ENCODE results near the gene TERB1. TPM values are rescaled to one million over a fixed set of nuclear protein-coding genes. Genes with fewer than 3 reads are reported as not detected.

TERB1 gene
- polyA plus RNA-seq, 4 donors = 0.04 TPM; not detected in 3

DNA sequence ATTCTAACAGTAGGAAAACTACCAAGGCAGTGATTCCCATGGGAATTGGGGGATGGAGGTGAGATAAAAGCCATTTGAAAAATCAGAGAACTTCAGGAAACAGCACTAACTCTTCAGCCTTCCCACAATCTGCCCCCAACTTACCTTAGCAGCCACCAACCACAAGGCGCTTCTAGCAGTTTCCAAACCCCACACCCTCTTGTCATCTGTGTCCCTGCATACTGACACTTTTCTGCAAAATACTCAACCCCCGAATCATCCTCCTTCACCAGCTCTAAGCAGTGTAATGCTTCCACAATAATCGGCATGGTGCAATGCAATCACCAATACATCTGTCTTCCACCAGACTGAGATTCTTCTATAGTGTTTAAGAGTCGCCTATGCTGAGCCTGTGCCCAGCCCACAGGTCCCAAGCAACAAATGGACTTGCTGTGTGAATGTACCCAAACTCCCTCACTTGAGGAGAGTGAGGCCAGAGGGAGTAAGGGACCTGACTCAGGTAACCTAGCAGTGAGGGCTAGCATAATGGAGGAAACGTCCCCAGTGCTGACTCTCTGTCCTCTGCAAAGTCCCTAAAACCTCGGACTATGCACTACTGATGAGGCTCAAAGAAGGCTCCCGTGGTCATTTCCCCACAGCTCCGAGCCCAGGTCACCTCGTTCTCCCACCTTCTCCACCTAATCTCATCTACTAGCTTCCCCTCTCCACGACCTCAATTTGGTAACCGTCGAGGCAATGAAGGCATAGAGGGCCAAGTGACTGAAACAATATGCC, 50.9 kb downstream of the TERB1 start:
- DNase-seq (peak in 1 of 2 donors; percentile 16), FAIRE-seq (no peak)
- no peaks in the 10 kb centered on the region for H3K9me3 ChIP-seq (ENCODE audit: control insufficient read depth in 2 of 2, insufficient read depth in 1 of 2, low read depth in 1 of 2, low read length in 1 of 2)
- no peaks in the 10 kb centered on the region for H3K27me3 ChIP-seq (ENCODE audit: control insufficient read depth in 3 of 3, insufficient read depth in 3 of 3, low read length in 3 of 3)
- 6 to 14% (median 7%) methylated on average over 12 of the region's 12 CpGs for WGBS, 3 donors
- H3K27ac ChIP-seq (ENCODE audit: low read depth in 1 of 3, low read length in 2 of 3) = peak overlapping the region in 2 of 3 donors; percentile 80 to 99
- peaks cover 6 to 27% (median 12%) of the 10 kb centered on the region in 3 donors for H3K36me3 ChIP-seq (ENCODE audit: control insufficient read depth in 3 of 3, insufficient read depth in 2 of 3, low read depth in 1 of 3, low read length in 3 of 3)
- H3K4me3 ChIP-seq (ENCODE audit: low read depth in 1 of 3, low read length in 3 of 3) = peak overlapping the region; percentile 76 to 96 (median 80)
- H3K4me1 ChIP-seq (ENCODE audit: control insufficient read depth in 3 of 3, insufficient read depth in 2 of 3, low read depth in 1 of 3, low read length in 2 of 3) = peaks cover 5 to 10% (median 7%) of the 10 kb centered on the region in 3 donors

DNA sequence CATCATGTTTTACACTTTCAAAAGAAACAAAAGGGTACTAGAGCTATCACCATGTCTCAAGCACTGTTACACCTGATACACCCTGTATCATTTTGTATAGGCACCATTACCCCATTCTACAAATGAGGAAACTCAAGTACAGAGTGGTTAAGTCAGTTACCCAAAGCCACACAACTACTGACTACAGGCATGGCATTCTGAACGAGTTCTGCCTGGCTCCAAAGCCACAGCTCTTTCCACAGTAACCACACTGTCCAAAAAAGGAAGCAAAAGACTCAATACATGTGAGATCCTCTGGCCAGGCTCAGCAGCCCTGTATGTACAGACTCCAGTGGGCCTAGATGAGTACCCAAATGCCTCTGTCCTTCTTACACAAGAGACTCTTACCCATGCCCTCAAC, 54.7 kb downstream of the TERB1 start:
- Histone ChIP-seq H3K4me3 (ENCODE audit: low read depth in 1 of 3, low read length in 3 of 3) (no peak overlapping the region), H3K9me3 (ENCODE audit: control insufficient read depth in 2 of 2, insufficient read depth in 1 of 2, low read depth in 1 of 2, low read length in 1 of 2) (no peaks in the 10 kb centered on the region), H3K4me1 (ENCODE audit: control insufficient read depth in 3 of 3, insufficient read depth in 2 of 3, low read depth in 1 of 3, low read length in 2 of 3) (peaks cover 7 to 17% (median 7%) of the 10 kb centered on the region in 3 donors), H3K36me3 (ENCODE audit: control insufficient read depth in 3 of 3, insufficient read depth in 2 of 3, low read depth in 1 of 3, low read length in 3 of 3) (peaks cover 14 to 53% (median 15%) of the 10 kb centered on the region in 3 donors), H3K27me3 (ENCODE audit: control insufficient read depth in 3 of 3, insufficient read depth in 3 of 3, low read length in 3 of 3) (no peaks in the 10 kb centered on the region), H3K27ac (ENCODE audit: low read depth in 1 of 3, low read length in 2 of 3) (no peak overlapping the region)
- WGBS, 3 donors = 35 to 60% (median 41%) methylated on average over 1 of the region's 1 CpG
- FAIRE-seq = no peak
- DNase-seq = no peak

DNA sequence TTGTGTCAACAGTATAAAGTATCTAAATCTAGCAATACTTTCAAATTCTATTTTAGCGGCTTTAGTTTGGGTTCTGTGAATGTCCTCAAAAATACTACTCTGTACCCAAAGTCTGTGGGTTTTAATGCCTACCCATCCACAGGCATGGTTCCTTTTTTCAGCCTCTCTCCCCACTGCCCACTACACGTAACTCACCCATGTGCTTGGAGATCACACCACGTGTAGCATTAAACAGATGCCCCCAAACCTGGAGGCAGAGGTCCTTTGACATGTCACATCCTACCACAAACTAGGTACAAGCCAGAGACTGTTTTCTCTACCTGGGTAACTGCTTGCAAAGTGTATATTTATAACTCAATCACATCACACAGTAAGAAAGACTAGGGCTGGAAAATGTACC, 55.3 kb downstream of the TERB1 start:
- H3K36me3 ChIP-seq (ENCODE audit: control insufficient read depth in 3 of 3, insufficient read depth in 2 of 3, low read depth in 1 of 3, low read length in 3 of 3) = peaks cover 14 to 57% (median 15%) of the 10 kb centered on the region in 3 donors

DNA sequence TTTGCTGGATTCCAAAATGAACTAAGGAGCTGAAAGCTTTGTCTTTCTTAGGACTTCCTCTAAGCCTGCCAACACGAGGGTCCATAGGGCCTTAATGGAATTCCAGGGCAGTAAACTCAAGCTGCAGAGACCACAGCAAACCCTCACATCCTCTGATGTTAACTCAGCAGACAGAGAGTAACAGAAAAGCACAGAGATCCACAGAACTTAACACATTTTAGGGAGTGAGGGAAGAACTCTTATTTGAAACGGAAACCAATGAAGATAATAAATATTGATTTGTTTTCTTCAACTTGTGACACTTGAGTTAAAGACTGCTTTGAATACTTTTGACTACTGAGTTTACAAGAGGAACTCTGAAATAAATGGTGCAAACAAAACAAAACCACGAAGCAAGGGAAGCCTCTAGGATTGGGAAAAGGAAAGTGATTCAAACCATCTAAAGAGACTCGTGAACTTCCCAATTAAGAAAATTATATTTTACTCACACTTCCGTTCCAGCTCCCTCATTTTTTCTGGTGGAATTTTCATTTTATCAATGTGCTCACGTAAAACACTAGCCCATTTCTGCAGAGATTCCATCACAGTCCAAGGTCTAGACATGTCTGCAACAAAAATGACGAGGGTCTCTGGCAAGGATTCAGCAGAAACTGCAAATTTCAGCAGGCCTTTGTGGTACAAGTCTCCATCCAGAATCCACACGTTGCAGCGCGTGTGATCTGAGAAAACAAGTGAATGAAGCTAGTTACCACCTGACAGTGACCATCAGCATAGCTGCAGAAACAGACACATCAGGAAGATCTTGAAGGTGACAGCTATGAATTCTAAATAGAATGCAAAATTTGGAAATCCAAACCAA, 59.2 kb downstream of the TERB1 start:
- H3K27ac ChIP-seq (ENCODE audit: low read depth in 1 of 3, low read length in 2 of 3) = peak overlapping the region; percentile 67 to 87 (median 85)
- no peaks in the 10 kb centered on the region for H3K9me3 ChIP-seq (ENCODE audit: control insufficient read depth in 2 of 2, insufficient read depth in 1 of 2, low read depth in 1 of 2, low read length in 1 of 2)
- DNase-seq (no peak), FAIRE-seq (no peak)
- peaks cover 10 to 61% (median 18%) of the 10 kb centered on the region in 3 donors for H3K36me3 ChIP-seq (ENCODE audit: control insufficient read depth in 3 of 3, insufficient read depth in 2 of 3, low read depth in 1 of 3, low read length in 3 of 3)
- WGBS, 3 donors = 57 to 63% (median 61%) methylated on average over 10 of the region's 10 CpGs
- no peaks in the 10 kb centered on the region for H3K27me3 ChIP-seq (ENCODE audit: control insufficient read depth in 3 of 3, insufficient read depth in 3 of 3, low read length in 3 of 3)
- peaks cover 2 to 24% (median 18%) of the 10 kb centered on the region in 3 donors for H3K4me1 ChIP-seq (ENCODE audit: control insufficient read depth in 3 of 3, insufficient read depth in 2 of 3, low read depth in 1 of 3, low read length in 2 of 3)
- H3K4me3 ChIP-seq (ENCODE audit: low read depth in 1 of 3, low read length in 3 of 3) = no peak overlapping the region

More for the DNA sequence above, 55.3 kb downstream of the TERB1 start:
- peaks cover 7 to 23% (median 7%) of the 10 kb centered on the region in 3 donors for H3K4me1 ChIP-seq (ENCODE audit: control insufficient read depth in 3 of 3, insufficient read depth in 2 of 3, low read depth in 1 of 3, low read length in 2 of 3)
- no peak overlapping the region for H3K27ac ChIP-seq (ENCODE audit: low read depth in 1 of 3, low read length in 2 of 3)
- no peaks in the 10 kb centered on the region for H3K27me3 ChIP-seq (ENCODE audit: control insufficient read depth in 3 of 3, insufficient read depth in 3 of 3, low read length in 3 of 3)
- WGBS, 3 donors = 80 to 87% (median 80%) methylated on average over 3 of the region's 3 CpGs
- H3K9me3 ChIP-seq (ENCODE audit: control insufficient read depth in 2 of 2, insufficient read depth in 1 of 2, low read depth in 1 of 2, low read length in 1 of 2) = no peaks in the 10 kb centered on the region
- DNase-seq = no peak
- FAIRE-seq = no peak
- no peak overlapping the region for H3K4me3 ChIP-seq (ENCODE audit: low read depth in 1 of 3, low read length in 3 of 3)

DNA sequence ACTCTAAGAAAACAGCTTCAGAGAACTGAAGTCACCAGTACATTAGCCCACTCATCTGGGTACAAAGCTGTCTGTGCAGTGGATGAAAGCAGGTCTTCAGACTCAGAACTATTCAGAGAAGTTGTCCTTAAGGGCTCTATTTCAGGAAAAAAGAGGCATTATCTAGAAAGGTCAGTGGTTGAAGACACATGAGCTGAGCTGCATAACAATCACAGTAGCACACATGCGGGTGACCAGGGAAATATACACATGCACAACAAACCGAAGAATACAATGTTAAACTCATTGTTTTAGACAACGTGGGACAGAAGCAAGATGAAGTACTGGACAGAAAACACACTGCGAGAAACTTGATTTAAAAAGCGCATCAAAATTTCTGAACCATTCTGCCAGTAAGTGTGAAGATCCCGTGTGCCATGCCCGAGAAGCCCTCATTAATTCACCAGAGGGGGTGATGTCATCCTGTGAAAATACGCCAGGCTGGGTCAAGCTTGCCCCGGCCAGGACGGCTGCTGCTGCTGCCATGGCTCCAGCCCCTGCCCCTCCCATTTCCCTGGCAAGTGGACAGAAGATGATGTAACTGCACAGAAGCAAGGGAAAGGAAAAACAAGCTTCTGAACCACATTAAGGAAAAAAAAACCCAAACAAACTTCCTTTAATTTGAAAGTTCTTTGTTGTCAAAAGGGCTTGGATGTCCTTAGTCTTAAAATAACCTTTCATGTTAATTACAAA, 60.0 kb downstream of the TERB1 start:
- peak; percentile 58 to 79 for DNase-seq
- 30 to 38% (median 38%) methylated on average over 10 of the region's 10 CpGs for WGBS, 3 donors
- no peak overlapping the region for H3K4me3 ChIP-seq (ENCODE audit: low read depth in 1 of 3, low read length in 3 of 3)
- peaks cover 9 to 63% (median 15%) of the 10 kb centered on the region in 3 donors for H3K36me3 ChIP-seq (ENCODE audit: control insufficient read depth in 3 of 3, insufficient read depth in 2 of 3, low read depth in 1 of 3, low read length in 3 of 3)
- H3K27me3 ChIP-seq (ENCODE audit: control insufficient read depth in 3 of 3, insufficient read depth in 3 of 3, low read length in 3 of 3) = no peaks in the 10 kb centered on the region
- no peak for FAIRE-seq
- no peaks in the 10 kb centered on the region for H3K9me3 ChIP-seq (ENCODE audit: control insufficient read depth in 2 of 2, insufficient read depth in 1 of 2, low read depth in 1 of 2, low read length in 1 of 2)
- H3K4me1 ChIP-seq (ENCODE audit: control insufficient read depth in 3 of 3, insufficient read depth in 2 of 3, low read depth in 1 of 3, low read length in 2 of 3) = peaks cover 2 to 24% (median 15%) of the 10 kb centered on the region in 3 donors
- peak overlapping the region; percentile 76 to 93 (median 85) for H3K27ac ChIP-seq (ENCODE audit: low read depth in 1 of 3, low read length in 2 of 3)

DNA sequence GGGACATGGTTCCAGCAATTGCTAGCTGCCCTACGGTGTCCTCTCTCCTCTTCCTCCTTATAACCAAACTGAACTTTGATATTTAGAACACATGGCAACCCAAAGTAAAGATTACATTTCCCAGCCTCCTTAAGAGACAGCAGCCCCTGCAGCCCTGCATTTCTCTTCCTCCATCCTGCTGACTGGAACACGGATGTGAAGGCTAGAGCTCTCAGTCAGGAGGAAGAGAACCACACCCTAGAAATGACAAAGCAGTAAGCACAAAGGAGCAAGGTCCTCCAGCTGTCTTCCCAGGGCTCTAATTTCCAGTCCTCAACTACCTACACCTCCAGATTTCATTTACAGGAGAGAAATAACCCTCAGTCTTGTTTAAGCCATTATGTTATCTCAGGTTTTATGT, 60.9 kb downstream of the TERB1 start:
- Histone ChIP-seq H3K27ac (ENCODE audit: low read depth in 1 of 3, low read length in 2 of 3) (peak overlapping the region; percentile 76 to 93 (median 85)), H3K9me3 (ENCODE audit: control insufficient read depth in 2 of 2, insufficient read depth in 1 of 2, low read depth in 1 of 2, low read length in 1 of 2) (no peaks in the 10 kb centered on the region), H3K4me1 (ENCODE audit: control insufficient read depth in 3 of 3, insufficient read depth in 2 of 3, low read depth in 1 of 3, low read length in 2 of 3) (peaks cover 2 to 24% (median 15%) of the 10 kb centered on the region in 3 donors), H3K36me3 (ENCODE audit: control insufficient read depth in 3 of 3, insufficient read depth in 2 of 3, low read depth in 1 of 3, low read length in 3 of 3) (peaks cover 9 to 65% (median 13%) of the 10 kb centered on the region in 3 donors), H3K27me3 (ENCODE audit: control insufficient read depth in 3 of 3, insufficient read depth in 3 of 3, low read length in 3 of 3) (no peaks in the 10 kb centered on the region), H3K4me3 (ENCODE audit: low read depth in 1 of 3, low read length in 3 of 3) (no peak overlapping the region)
- 14 to 43% (median 34%) methylated on average over 2 of the region's 2 CpGs for WGBS, 3 donors
- DNase-seq (peak; percentile 88 to 94), FAIRE-seq (no peak)

DNA sequence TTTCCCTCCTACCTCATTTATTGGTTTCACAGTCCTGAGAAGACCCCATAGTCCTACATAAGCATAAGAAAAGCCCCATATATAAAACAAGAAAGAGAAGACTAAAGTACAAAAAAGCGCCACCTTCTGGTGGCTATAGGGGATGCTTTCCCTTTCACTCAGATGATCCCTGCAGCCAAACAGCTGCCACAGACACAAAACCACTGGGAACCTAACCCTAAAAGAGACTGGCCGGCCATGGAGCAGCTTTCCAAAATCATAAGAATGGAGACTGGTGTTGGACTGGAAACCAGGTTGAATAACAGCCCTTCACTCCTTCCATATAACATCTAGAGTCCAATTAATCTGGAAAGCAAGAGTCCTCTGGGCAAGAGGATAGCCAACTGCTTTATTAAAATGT, 61.4 kb downstream of the TERB1 start:
- FAIRE-seq = no peak
- H3K36me3 ChIP-seq (ENCODE audit: control insufficient read depth in 3 of 3, insufficient read depth in 2 of 3, low read depth in 1 of 3, low read length in 3 of 3) = peaks cover 9 to 65% (median 13%) of the 10 kb centered on the region in 3 donors

DNA sequence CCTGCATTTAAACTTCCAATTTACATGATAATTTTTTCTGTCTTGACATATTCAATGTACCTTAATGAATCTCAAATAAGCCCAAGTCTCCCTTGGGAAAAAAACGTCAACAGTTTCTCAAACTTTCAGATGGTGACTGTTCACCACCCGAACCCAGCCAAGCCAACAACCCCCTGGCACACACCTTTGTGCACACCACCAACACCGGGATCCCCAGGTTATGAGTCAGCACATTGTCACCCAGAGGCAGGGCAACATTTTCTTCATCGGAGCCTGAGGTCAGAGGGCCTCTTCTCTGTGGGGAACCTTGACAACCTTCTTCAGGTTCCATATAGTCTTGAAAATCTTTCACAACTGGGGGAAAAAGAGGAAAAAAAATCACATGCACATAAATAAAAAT, 65.5 kb downstream of the TERB1 start:
- DNase-seq = no peak
- Histone ChIP-seq H3K27ac (ENCODE audit: low read depth in 1 of 3, low read length in 2 of 3) (no peak overlapping the region), H3K36me3 (ENCODE audit: control insufficient read depth in 3 of 3, insufficient read depth in 2 of 3, low read depth in 1 of 3, low read length in 3 of 3) (peaks cover 10 to 73% (median 24%) of the 10 kb centered on the region in 3 donors), H3K4me3 (ENCODE audit: low read depth in 1 of 3, low read length in 3 of 3) (no peak overlapping the region), H3K9me3 (ENCODE audit: control insufficient read depth in 2 of 2, insufficient read depth in 1 of 2, low read depth in 1 of 2, low read length in 1 of 2) (no peaks in the 10 kb centered on the region), H3K27me3 (ENCODE audit: control insufficient read depth in 3 of 3, insufficient read depth in 3 of 3, low read length in 3 of 3) (no peaks in the 10 kb centered on the region), H3K4me1 (ENCODE audit: control insufficient read depth in 3 of 3, insufficient read depth in 2 of 3, low read depth in 1 of 3, low read length in 2 of 3) (peaks cover 2 to 12% (median 10%) of the 10 kb centered on the region in 3 donors)
- no peak for FAIRE-seq
- WGBS, 3 donors = 76 to 87% (median 87%) methylated on average over 4 of the region's 4 CpGs

More for the DNA sequence above, 61.4 kb downstream of the TERB1 start:
- Histone ChIP-seq H3K27me3 (ENCODE audit: control insufficient read depth in 3 of 3, insufficient read depth in 3 of 3, low read length in 3 of 3) (no peaks in the 10 kb centered on the region), H3K27ac (ENCODE audit: low read depth in 1 of 3, low read length in 2 of 3) (peak overlapping the region; percentile 76 to 93 (median 85)), H3K9me3 (ENCODE audit: control insufficient read depth in 2 of 2, insufficient read depth in 1 of 2, low read depth in 1 of 2, low read length in 1 of 2) (no peaks in the 10 kb centered on the region), H3K4me1 (ENCODE audit: control insufficient read depth in 3 of 3, insufficient read depth in 2 of 3, low read depth in 1 of 3, low read length in 2 of 3) (peaks cover 2 to 24% (median 15%) of the 10 kb centered on the region in 3 donors), H3K4me3 (ENCODE audit: low read depth in 1 of 3, low read length in 3 of 3) (no peak overlapping the region)
- 26 to 42% (median 35%) methylated on average over 2 of the region's 2 CpGs for WGBS, 3 donors
- peak; percentile 46 to 61 for DNase-seq

Measured in small intestine (tissue), 7 donors.